Bronchial epithelial cell (primary cell): ENCODE data around the gene THADA. TPM values are rescaled to one million over a fixed set of nuclear protein-coding genes. Genes with fewer than 3 reads are reported as not detected.

Source experiments
- DNase-seq: peaks from one replicate; pipeline ENCODE4 v3.0.0-alpha.2; 2010; ENCODE audit warnings: low read depth
- FAIRE-seq: peaks from 2 replicates; lab custom pipeline; 2011; peaks lifted over from hg19 to GRCh38; lab: Jason Lieb, UNC
- H3K27me3 ChIP-seq: 2 replicates; pipeline ENCODE4 v1.5.1; 2011; ENCODE audit warnings: low read length; ENCODE audit not compliant: control insufficient read depth, insufficient read depth
- H3K36me3 ChIP-seq: 2 replicates; pipeline ENCODE4 v1.5.1; 2011; ENCODE audit warnings: low read length; ENCODE audit not compliant: control insufficient read depth, insufficient read depth
- H3K4me3 ChIP-seq: 2 replicates; pipeline ENCODE4 v1.5.1; 2011; ENCODE audit warnings: mild to moderate bottlenecking, low read depth, low read length, control low read depth
- CTCF ChIP-seq: IDR thresholded peaks from 2 replicates; pipeline ENCODE4 v1.5.1; 2011; ENCODE audit warnings: mild to moderate bottlenecking, moderate library complexity, low read length, control low read depth, inconsistent platforms; ENCODE audit not compliant: insufficient read depth, severe bottlenecking
- total RNA-seq: library from RNA; depleted of rRNA; stranded (reverse); fragments of >200 nt; gene quantifications from 2 replicates; pipeline ENCODE4 v1.2.1, GENCODE V29; 2014

THADA gene
- total RNA-seq, 1 donor from 2014 or later = 25.8 TPM

GRCh38 chr2:43250015-43250414, 345.8 kb downstream of the THADA start:
- H3K27me3 ChIP-seq = no peaks in the 10 kb centered on the region
- H3K4me3 ChIP-seq = no peak overlapping the region
- no peak for FAIRE-seq
- DNase-seq = no peak
- no peaks in the 10 kb centered on the region for H3K36me3 ChIP-seq
- no peak for TF ChIP-seq CTCF

GRCh38 chr2:43248621-43249020, 347.2 kb downstream of the THADA start:
- H3K4me3 ChIP-seq = no peak overlapping the region
- FAIRE-seq = no peak
- DNase-seq = no peak
- H3K27me3 ChIP-seq = no peaks in the 10 kb centered on the region
- H3K36me3 ChIP-seq = peaks cover 3% of the 10 kb centered on the region
- TF ChIP-seq CTCF = no peak

- FAIRE-seq = no peak
- TF ChIP-seq CTCF = no peak
These were observed 349.2 kb downstream of the THADA start for GRCh38 chr2:43246641-43247040.

GRCh38 chr2:43241558-43241957, 354.3 kb downstream of the THADA start:
- Histone ChIP-seq H3K36me3 (peaks cover 3% of the 10 kb centered on the region), H3K27me3 (no peaks in the 10 kb centered on the region), H3K4me3 (no peak overlapping the region)
- FAIRE-seq (no peak), DNase-seq (no peak)
- TF ChIP-seq CTCF = no peak

More at GRCh38 chr2:43246641-43247040, 349.2 kb downstream of the THADA start:
- no peak for DNase-seq
- Histone ChIP-seq H3K36me3 (peaks cover 3% of the 10 kb centered on the region), H3K4me3 (no peak overlapping the region), H3K27me3 (no peaks in the 10 kb centered on the region)

GRCh38 chr2:43240766-43241150, 355.1 kb downstream of the THADA start:
- no peak for TF ChIP-seq CTCF
- no peak for DNase-seq
- no peaks in the 10 kb centered on the region for H3K27me3 ChIP-seq
- FAIRE-seq = no peak
- peaks cover 3% of the 10 kb centered on the region for H3K36me3 ChIP-seq
- no peak overlapping the region for H3K4me3 ChIP-seq

- DNase-seq (no peak), FAIRE-seq (no peak)
- H3K27me3 ChIP-seq = no peaks in the 10 kb centered on the region
- peaks cover 3% of the 10 kb centered on the region for H3K36me3 ChIP-seq
- TF ChIP-seq CTCF = no peak
- H3K4me3 ChIP-seq = no peak overlapping the region
These were observed 355.7 kb downstream of the THADA start for GRCh38 chr2:43239981-43240765.
